ENCODE results near the gene RHOV.

Gene RHOV

GRCh38 chr15:40841741-40842140 lies 32.3 kb downstream of the RHOV start:
- Histone ChIP-seq H4K20me1 (peaks cover 0 to 13% (median 0%) of the 10 kb centered on the region in 11 experiments; a peak in 3 of 22 replicates), H3K27ac (no peak overlapping the region), H3K9me3 (replicated peaks in 1 of 11) (no peaks in the 10 kb centered on the region), H3K27me3 (peaks cover 0 to 6% (median 0%) of the 10 kb centered on the region in 11 experiments; a peak in 5 of 22 replicates), H3K36me3 (0 out of 22 replicates have a peak, but pooled peaks cover 0 to 4% (median 0%) of the 10 kb centered on the region in 11 experiments), H3K4me1 (peaks cover 19 to 32% (median 28%) of the 10 kb centered on the region in 10 experiments), H3K4me2 (no peak overlapping the region), H3K9ac (no peak overlapping the region), H3K4me3 (no peak overlapping the region)
- TF ChIP-seq Cebpa-rat (IDR thresholded peaks at IDR 0.05) = no peak

GRCh38 chr15:40838756-40839155 lies 35.3 kb downstream of the RHOV start:
- no peaks in the 10 kb centered on the region for H4K20me1 ChIP-seq
- no peak overlapping the region for H3K4me3 ChIP-seq
- no peak for TF ChIP-seq Cebpa-rat (IDR thresholded peaks at IDR 0.05)
- H3K27ac ChIP-seq = no peak overlapping the region
- peaks cover 0 to 8% (median 6%) of the 10 kb centered on the region in 10 experiments; a peak in 9 of 20 replicates for H3K4me1 ChIP-seq
- no peak overlapping the region for H3K4me2 ChIP-seq
- H3K9ac ChIP-seq = no peak overlapping the region
- no peaks in the 10 kb centered on the region for H3K36me3 ChIP-seq
- no peaks in the 10 kb centered on the region for H3K9me3 ChIP-seq (replicated peaks in 1 of 11)
- peaks cover 0 to 6% (median 0%) of the 10 kb centered on the region in 11 experiments; a peak in 4 of 22 replicates for H3K27me3 ChIP-seq

- H3K9me3 ChIP-seq (replicated peaks in 1 of 11) = no peaks in the 10 kb centered on the region
- H3K9ac ChIP-seq = no peak overlapping the region
- H3K36me3 ChIP-seq = no peaks in the 10 kb centered on the region
- H3K27ac ChIP-seq = no peak overlapping the region
- no peaks in the 10 kb centered on the region for H3K4me1 ChIP-seq
- TF ChIP-seq Cebpa-rat (IDR thresholded peaks at IDR 0.05) = no peak
- no peaks in the 10 kb centered on the region for H3K27me3 ChIP-seq
- H3K4me3 ChIP-seq = no peak overlapping the region
- H4K20me1 ChIP-seq = no peaks in the 10 kb centered on the region
- no peak overlapping the region for H3K4me2 ChIP-seq
Measured at GRCh38 chr15:40836020-40836419, 38.0 kb downstream of the RHOV start.

GRCh38 chr15:40832903-40833302 lies 41.1 kb downstream of the RHOV start:
- no peak overlapping the region for H3K27ac ChIP-seq
- no peaks in the 10 kb centered on the region for H3K27me3 ChIP-seq
- H3K9ac ChIP-seq = no peak overlapping the region
- TF ChIP-seq Cebpa-rat (IDR thresholded peaks at IDR 0.05) = no peak
- H3K4me3 ChIP-seq = no peak overlapping the region
- no peaks in the 10 kb centered on the region for H3K4me1 ChIP-seq
- H3K36me3 ChIP-seq = no peaks in the 10 kb centered on the region
- H3K9me3 ChIP-seq (replicated peaks in 1 of 11) = no peaks in the 10 kb centered on the region
- no peak overlapping the region for H3K4me2 ChIP-seq
- no peaks in the 10 kb centered on the region; a peak in 1 of 22 replicates for H4K20me1 ChIP-seq

- Histone ChIP-seq H3K4me3 (no peak overlapping the region), H3K36me3 (no peaks in the 10 kb centered on the region), H3K9ac (no peak overlapping the region), H3K4me2 (no peak overlapping the region), H3K27me3 (no peaks in the 10 kb centered on the region), H4K20me1 (no peaks in the 10 kb centered on the region; a peak in 1 of 22 replicates), H3K9me3 (replicated peaks in 1 of 11) (no peaks in the 10 kb centered on the region), H3K27ac (no peak overlapping the region), H3K4me1 (no peaks in the 10 kb centered on the region)
- TF ChIP-seq Cebpa-rat (IDR thresholded peaks at IDR 0.05) = no peak
Measured at GRCh38 chr15:40831861-40832260, 42.2 kb downstream of the RHOV start.

GRCh38 chr15:40830884-40831283 lies 43.1 kb downstream of the RHOV start:
- Histone ChIP-seq H3K36me3 (no peaks in the 10 kb centered on the region), H3K4me1 (no peaks in the 10 kb centered on the region), H3K27ac (no peak overlapping the region), H3K9ac (no peak overlapping the region), H3K9me3 (replicated peaks in 1 of 11) (no peaks in the 10 kb centered on the region), H3K27me3 (no peaks in the 10 kb centered on the region), H3K4me2 (no peak overlapping the region), H3K4me3 (no peak overlapping the region), H4K20me1 (no peaks in the 10 kb centered on the region; a peak in 1 of 22 replicates)
- no peak for TF ChIP-seq Cebpa-rat (IDR thresholded peaks at IDR 0.05)

GRCh38 chr15:40829115-40829514 lies 44.9 kb downstream of the RHOV start:
- H3K4me2 ChIP-seq = no peak overlapping the region
- TF ChIP-seq Cebpa-rat (IDR thresholded peaks at IDR 0.05) = no peak
- H3K9ac ChIP-seq = no peak overlapping the region
- H3K36me3 ChIP-seq = no peaks in the 10 kb centered on the region
- no peaks in the 10 kb centered on the region; a peak in 1 of 22 replicates for H4K20me1 ChIP-seq
- H3K4me3 ChIP-seq = no peak overlapping the region
- no peak overlapping the region for H3K27ac ChIP-seq
- H3K27me3 ChIP-seq = no peaks in the 10 kb centered on the region
- H3K4me1 ChIP-seq = no peaks in the 10 kb centered on the region
- H3K9me3 ChIP-seq (replicated peaks in 1 of 11) = no peaks in the 10 kb centered on the region

- Histone ChIP-seq H3K9me3 (replicated peaks in 1 of 11) (no peaks in the 10 kb centered on the region), H3K4me2 (no peak within 1 kb of the TSS), H3K4me3 (no peak within 1 kb of the TSS), H4K20me1 (no peaks in the 10 kb centered on the region; a peak in 1 of 22 replicates), H3K4me1 (no peaks in the 10 kb centered on the region), H3K27me3 (no peaks in the 10 kb centered on the region), H3K9ac (no peak within 1 kb of the TSS), H3K27ac (no peak within 1 kb of the TSS), H3K36me3 (no peaks in the 10 kb centered on the region)
- TF ChIP-seq Cebpa-rat (IDR thresholded peaks at IDR 0.05) = no peak
Measured at GRCh38 chr15:40828447-40829036, 45.5 kb downstream of the RHOV start, which contains the start of gene PPP1R14D. TSS of gene PPP1R14D (minus strand) at chr15:40828708. CDS start at chr15:40828641, 67 bp downstream.

GRCh38 chr15:40826423-40827075 lies 47.5 kb downstream of the RHOV start:
- Histone ChIP-seq H3K36me3 (no peaks in the 10 kb centered on the region), H3K4me2 (no peak overlapping the region), H3K4me1 (no peaks in the 10 kb centered on the region), H3K27me3 (no peaks in the 10 kb centered on the region), H4K20me1 (no peaks in the 10 kb centered on the region; a peak in 1 of 22 replicates), H3K4me3 (no peak overlapping the region), H3K9me3 (replicated peaks in 1 of 11) (no peaks in the 10 kb centered on the region), H3K27ac (no peak overlapping the region), H3K9ac (no peak overlapping the region)
- no peak for TF ChIP-seq Cebpa-rat (IDR thresholded peaks at IDR 0.05)
